ENCODE data around the gene TRIL. TPM values are rescaled to one million over a fixed set of nuclear protein-coding genes. Genes with fewer than 3 reads are reported as not detected.

Gene TRIL
- total RNA-seq, 1 donor from 2014 or later = 0.23 TPM

DNA sequence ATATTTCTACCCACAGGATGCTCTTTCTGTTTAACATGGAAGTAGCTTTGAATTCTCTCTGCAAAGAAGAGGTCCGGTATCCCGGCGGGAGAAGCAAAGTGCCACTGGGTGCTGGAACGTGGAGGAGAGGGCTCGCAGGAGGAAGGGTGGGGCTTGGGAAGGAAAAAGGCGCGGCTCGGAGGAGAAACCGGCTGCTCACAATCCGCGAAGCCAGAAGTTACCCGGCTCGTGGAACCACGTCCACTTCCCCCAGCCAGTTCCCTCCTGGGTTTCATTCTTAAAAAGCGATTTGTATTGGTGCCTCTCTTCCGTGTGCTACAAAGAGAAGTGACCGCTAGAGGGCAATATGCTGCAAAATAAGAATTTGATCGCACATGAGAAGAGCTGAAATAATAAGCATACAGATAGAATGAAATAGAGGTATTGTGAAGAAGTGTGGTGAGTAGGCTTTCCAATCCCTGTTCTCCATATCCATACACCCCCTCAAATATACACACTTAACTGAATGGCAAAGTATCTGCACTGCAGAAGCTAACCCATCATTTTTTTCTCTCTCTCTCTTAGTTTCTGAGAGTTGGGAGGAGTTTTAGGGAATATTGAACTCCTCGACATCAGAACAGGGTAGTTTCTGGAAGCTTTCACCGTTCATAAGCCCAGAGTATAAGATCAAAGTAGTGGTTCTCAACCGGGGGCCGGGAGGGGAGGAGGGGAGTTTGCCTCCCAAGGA, 31.1 kb downstream of the TRIL start:
- Mint-ChIP-seq H3K4me1 (ENCODE audit: unreplicated experiment) (no peaks in the 10 kb centered on the region), H3K9me3 (ENCODE audit: unreplicated experiment) (no peaks in the 10 kb centered on the region), H3K36me3 (ENCODE audit: low read depth, unreplicated experiment) (no peaks in the 10 kb centered on the region), H3K4me3 (ENCODE audit: unreplicated experiment) (peak overlapping the region; percentile 88), H3K27ac (ENCODE audit: unreplicated experiment) (no peak overlapping the region), H3K27me3 (ENCODE audit: unreplicated experiment) (peaks cover 2% of the 10 kb centered on the region)
- DNase-seq (ENCODE audit: low spot score) = peak; percentile 59
- TF ChIP-seq, protein P1, sequence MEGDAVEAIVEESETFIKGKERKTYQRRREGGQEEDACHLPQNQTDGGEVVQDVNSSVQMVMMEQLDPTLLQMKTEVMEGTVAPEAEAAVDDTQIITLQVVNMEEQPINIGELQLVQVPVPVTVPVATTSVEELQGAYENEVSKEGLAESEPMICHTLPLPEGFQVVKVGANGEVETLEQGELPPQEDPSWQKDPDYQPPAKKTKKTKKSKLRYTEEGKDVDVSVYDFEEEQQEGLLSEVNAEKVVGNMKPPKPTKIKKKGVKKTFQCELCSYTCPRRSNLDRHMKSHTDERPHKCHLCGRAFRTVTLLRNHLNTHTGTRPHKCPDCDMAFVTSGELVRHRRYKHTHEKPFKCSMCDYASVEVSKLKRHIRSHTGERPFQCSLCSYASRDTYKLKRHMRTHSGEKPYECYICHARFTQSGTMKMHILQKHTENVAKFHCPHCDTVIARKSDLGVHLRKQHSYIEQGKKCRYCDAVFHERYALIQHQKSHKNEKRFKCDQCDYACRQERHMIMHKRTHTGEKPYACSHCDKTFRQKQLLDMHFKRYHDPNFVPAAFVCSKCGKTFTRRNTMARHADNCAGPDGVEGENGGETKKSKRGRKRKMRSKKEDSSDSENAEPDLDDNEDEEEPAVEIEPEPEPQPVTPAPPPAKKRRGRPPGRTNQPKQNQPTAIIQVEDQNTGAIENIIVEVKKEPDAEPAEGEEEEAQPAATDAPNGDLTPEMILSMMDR (IDR thresholded peaks at IDR 0.05; ENCODE audit: unreplicated experiment) = peak; percentile 80

DNA sequence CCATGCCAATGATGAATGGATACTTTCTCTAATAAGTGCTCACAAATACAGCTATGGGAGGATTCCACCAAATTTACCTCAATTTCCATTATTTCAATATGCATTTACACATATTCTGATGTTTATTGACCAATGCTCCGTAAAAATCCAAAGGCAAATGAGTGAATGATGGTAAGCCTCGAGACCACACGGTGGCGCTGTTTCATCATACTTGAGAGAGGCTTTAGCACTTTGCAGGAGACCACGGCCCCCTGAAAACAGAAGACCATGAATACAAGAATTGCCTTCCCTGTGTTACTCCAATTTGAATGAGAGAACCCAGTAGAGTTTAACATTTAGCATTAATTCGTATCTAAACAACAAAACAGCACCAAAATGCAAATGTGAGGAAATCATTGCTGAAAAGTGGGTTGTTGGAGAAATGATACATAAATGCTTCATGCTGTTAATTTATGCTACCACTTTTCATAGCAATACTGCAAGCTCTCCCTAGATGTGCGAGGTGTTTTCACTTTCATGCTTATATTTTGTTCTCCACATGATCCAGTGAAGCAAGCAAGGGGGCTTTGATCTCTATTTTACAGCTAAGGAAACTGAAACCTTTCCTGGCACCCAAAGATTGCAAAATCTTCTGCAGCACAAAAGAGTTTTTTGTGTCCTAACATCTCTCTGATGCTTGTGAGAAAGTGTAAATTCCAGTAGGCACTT, 35.4 kb downstream of the TRIL start:
- TF ChIP-seq, protein P1 (IDR thresholded peaks at IDR 0.05; ENCODE audit: unreplicated experiment) = peak; percentile 94
- Mint-ChIP-seq H3K27ac (ENCODE audit: unreplicated experiment) (no peak overlapping the region), H3K27me3 (ENCODE audit: unreplicated experiment) (peaks cover 2% of the 10 kb centered on the region), H3K4me1 (ENCODE audit: unreplicated experiment) (no peaks in the 10 kb centered on the region), H3K9me3 (ENCODE audit: unreplicated experiment) (no peaks in the 10 kb centered on the region), H3K36me3 (ENCODE audit: low read depth, unreplicated experiment) (no peaks in the 10 kb centered on the region), H3K4me3 (ENCODE audit: unreplicated experiment) (no peak overlapping the region)
- DNase-seq (ENCODE audit: low spot score) = peak; percentile 69

DNA sequence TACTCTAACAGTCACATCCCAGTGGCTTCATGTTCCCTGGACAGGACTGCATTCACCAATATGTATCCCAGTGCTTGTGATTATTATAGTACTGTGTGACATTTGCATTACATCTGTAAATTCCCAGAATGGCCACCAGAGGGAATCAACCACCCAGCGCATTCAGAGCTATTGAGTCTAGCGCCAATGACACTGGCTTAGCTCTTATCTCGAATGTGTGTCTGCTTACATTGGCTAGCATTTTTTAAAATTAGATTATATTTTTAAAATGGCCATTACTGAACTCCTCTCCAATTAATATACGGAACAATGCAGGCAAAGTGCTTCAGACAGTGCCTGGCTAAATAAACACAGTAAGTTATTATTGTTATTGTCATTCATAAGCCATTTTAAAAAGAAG, 36.3 kb downstream of the TRIL start:
- no peaks in the 10 kb centered on the region for H3K4me1 Mint-ChIP-seq (ENCODE audit: unreplicated experiment)

DNA sequence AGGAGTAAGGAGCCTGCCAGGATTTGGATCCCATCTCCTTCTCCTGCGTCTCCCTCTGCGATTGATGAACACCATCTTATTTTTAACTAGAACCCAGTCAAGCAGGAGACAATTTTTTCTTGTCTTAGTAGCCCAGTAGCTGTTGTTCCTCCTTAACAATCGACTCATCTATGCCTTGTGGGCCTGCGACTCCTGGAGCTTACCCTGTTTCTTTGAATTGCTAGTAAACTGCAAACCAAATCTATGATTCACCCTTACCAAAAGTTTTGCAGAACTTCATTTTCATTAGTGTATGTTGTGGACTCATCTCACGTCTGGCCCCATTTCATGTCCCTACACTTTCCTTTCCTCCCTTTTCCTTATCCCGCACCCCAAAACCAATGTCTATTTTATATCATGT, 37.7 kb downstream of the TRIL start:
- TF ChIP-seq, protein P1 (IDR thresholded peaks at IDR 0.05; ENCODE audit: unreplicated experiment) = no peak
- Mint-ChIP-seq H3K4me3 (ENCODE audit: unreplicated experiment) (no peak overlapping the region), H3K9me3 (ENCODE audit: unreplicated experiment) (no peaks in the 10 kb centered on the region)

More for the DNA sequence above, 36.3 kb downstream of the TRIL start:
- peaks cover 2% of the 10 kb centered on the region for H3K27me3 Mint-ChIP-seq (ENCODE audit: unreplicated experiment)
- H3K9me3 Mint-ChIP-seq (ENCODE audit: unreplicated experiment) = no peaks in the 10 kb centered on the region
- no peak overlapping the region for H3K4me3 Mint-ChIP-seq (ENCODE audit: unreplicated experiment)
- TF ChIP-seq, protein P1 (IDR thresholded peaks at IDR 0.05; ENCODE audit: unreplicated experiment) = peak; percentile 95
- no peaks in the 10 kb centered on the region for H3K36me3 Mint-ChIP-seq (ENCODE audit: low read depth, unreplicated experiment)
- peak; percentile 59 for DNase-seq (ENCODE audit: low spot score)
- no peak overlapping the region for H3K27ac Mint-ChIP-seq (ENCODE audit: unreplicated experiment)

DNA sequence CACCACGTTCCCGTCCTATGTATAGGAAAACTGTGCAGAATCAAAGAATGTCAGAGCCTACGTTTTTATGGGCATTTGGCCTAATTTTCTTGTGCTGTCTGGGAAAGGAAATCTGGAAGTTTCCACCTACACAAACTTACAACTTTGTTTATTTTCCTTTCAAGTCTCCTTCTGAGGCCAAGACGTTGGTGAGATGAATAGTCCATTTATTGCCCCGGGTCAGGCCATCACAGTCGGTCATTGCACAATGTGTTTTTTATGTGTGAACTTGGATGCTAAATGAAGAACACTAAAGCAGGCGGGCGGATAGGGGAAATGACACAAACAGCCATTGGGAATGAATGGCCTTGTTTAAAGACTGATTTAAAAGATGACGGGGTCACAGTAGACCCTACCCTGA, 38.6 kb downstream of the TRIL start:
- H3K4me3 Mint-ChIP-seq (ENCODE audit: unreplicated experiment) = no peak overlapping the region
- no peak for DNase-seq (ENCODE audit: low spot score)
- no peaks in the 10 kb centered on the region for H3K9me3 Mint-ChIP-seq (ENCODE audit: unreplicated experiment)
- H3K27me3 Mint-ChIP-seq (ENCODE audit: unreplicated experiment) = peaks cover 2% of the 10 kb centered on the region
- TF ChIP-seq, protein P1 (IDR thresholded peaks at IDR 0.05; ENCODE audit: unreplicated experiment) = no peak
- H3K27ac Mint-ChIP-seq (ENCODE audit: unreplicated experiment) = no peak overlapping the region
- H3K4me1 Mint-ChIP-seq (ENCODE audit: unreplicated experiment) = no peaks in the 10 kb centered on the region
- no peaks in the 10 kb centered on the region for H3K36me3 Mint-ChIP-seq (ENCODE audit: low read depth, unreplicated experiment)

More for the DNA sequence above, 37.7 kb downstream of the TRIL start:
- Mint-ChIP-seq H3K4me1 (ENCODE audit: unreplicated experiment) (no peaks in the 10 kb centered on the region), H3K27ac (ENCODE audit: unreplicated experiment) (no peak overlapping the region), H3K27me3 (ENCODE audit: unreplicated experiment) (peaks cover 2% of the 10 kb centered on the region), H3K36me3 (ENCODE audit: low read depth, unreplicated experiment) (no peaks in the 10 kb centered on the region)
- DNase-seq (ENCODE audit: low spot score) = no peak
